ENCODE measurements around the gene MBP.

MBP gene

DNA sequence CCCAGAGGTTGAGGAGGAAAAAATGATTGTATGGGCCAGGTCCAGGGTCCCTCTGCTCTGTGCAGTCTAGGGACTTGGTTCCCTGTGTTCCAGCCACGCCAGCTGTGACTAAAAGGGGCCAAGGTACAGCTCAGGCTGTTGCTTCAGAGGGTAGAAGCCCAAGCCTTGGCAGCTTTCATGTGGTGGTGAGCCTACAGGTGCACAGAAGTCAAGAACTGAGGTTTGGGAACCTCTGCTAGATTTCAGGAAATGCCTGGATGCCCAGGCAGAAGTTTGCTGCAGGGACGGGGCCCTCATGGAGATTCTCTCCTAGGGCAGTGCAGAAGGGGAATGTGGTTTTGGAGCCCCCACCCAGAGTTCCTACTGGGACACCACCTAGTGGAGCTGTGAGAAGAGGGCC, 10.6 kb upstream of the MBP start:
- H3K27ac ChIP-seq (ENCODE audit: low read depth, low read length) = no peak overlapping the region
- H3K27me3 ChIP-seq (ENCODE audit: control insufficient read depth in 5 of 5, insufficient read depth in 4 of 5, low read length in 5 of 5) = peaks cover 0 to 3% (median 0%) of the 10 kb centered on the region in 5 donors
- no peaks in the 10 kb centered on the region for H3K36me3 ChIP-seq (ENCODE audit: control insufficient read depth in 5 of 5, insufficient read depth in 5 of 5, low read length in 5 of 5)
- peaks cover 0 to 7% (median 3%) of the 10 kb centered on the region in 5 donors for H3K9me3 ChIP-seq (ENCODE audit: control insufficient read depth in 5 of 5, low read length in 5 of 5)
- H3K4me1 ChIP-seq (ENCODE audit: control insufficient read depth in 5 of 5, insufficient read depth in 5 of 5, low read length in 5 of 5) = peaks cover 0 to 12% (median 6%) of the 10 kb centered on the region in 5 donors
- no peak overlapping the region for H3K4me3 ChIP-seq (ENCODE audit: low read depth in 1 of 5, low read length in 5 of 5)
- no peak overlapping the region for H3K9ac ChIP-seq (ENCODE audit: low read length in 5 of 5)

DNA sequence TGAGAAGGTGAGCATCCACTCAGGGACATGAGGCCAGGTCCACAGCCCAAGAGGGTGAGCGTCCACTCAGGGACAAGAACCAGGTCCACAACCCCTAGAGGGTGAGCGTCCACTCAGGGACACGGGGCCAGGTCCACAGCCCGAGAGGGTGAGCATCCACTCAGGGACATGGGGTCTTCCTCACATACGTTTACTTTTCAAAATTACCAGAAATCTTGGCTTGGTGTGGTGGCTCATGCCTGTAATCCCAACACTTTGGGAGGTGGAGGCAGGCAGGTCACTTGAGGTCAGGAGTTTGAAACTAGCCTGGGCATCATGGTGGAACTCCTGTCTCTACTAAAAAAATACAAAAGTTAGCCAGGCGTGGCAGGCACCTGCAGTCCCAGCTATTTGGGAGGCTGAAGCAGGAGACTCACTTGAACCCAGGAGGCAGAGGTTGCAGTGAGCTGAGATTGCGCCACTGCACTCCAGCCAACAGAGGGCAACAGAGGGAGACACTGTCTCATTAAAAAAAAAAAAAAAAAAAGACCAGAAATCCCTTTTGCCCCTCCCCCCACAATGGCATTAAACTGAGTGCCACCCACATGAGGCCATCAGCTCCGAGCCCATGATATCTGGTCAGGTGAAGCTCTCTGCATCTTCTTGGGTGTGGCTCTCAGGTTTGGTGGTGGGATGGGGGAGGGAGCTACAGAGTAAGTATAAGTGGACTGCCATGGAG, 9.0 kb upstream of the MBP start:
- no peak overlapping the region for H3K27ac ChIP-seq (ENCODE audit: low read depth, low read length)
- H3K36me3 ChIP-seq (ENCODE audit: control insufficient read depth in 5 of 5, insufficient read depth in 5 of 5, low read length in 5 of 5) = no peaks in the 10 kb centered on the region
- H3K4me3 ChIP-seq (ENCODE audit: low read depth in 1 of 5, low read length in 5 of 5) = no peak overlapping the region
- peaks cover 0 to 1% (median 0%) of the 10 kb centered on the region in 5 donors for H3K27me3 ChIP-seq (ENCODE audit: control insufficient read depth in 5 of 5, insufficient read depth in 4 of 5, low read length in 5 of 5)
- H3K9ac ChIP-seq (ENCODE audit: low read length in 5 of 5) = no peak overlapping the region
- H3K4me1 ChIP-seq (ENCODE audit: control insufficient read depth in 5 of 5, insufficient read depth in 5 of 5, low read length in 5 of 5) = peaks cover 0 to 8% (median 3%) of the 10 kb centered on the region in 5 donors
- peaks cover 0 to 7% (median 3%) of the 10 kb centered on the region in 5 donors for H3K9me3 ChIP-seq (ENCODE audit: control insufficient read depth in 5 of 5, low read length in 5 of 5)

DNA sequence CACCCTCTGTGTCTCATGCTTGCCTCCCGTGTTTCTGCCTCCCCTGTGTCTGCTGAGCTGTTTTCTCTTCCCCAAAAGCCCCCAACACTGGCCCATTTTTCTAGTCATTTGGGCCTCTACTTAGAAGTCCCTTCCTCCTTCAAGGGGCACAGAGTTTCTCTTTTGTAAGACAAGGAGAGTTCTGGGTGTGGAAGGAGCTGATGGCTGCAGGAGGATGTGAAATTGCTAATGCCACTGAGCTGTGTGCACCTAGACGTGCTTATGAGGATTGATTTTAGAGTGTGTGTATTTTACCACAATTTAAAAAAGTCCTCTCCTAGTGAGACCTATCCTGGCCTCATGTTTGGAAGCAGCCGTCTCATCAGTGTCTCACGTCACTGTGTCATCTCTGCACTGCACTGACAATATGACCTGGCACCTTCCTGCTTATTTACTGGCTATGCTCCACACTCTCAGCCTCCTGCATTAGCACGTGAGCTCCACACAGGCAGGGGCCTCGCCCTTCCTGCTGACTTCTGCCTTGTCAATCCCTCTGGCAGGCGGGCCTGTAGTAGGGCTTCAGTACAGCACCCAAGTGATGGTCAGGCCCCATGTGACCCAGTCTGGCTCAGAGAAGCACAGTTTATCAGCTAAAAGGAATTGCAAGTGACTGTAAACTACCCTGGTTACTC, 8.0 kb upstream of the MBP start:
- no peaks in the 10 kb centered on the region for H3K27me3 ChIP-seq (ENCODE audit: control insufficient read depth in 5 of 5, insufficient read depth in 4 of 5, low read length in 5 of 5)
- no peak overlapping the region for H3K27ac ChIP-seq (ENCODE audit: low read depth, low read length)
- no peak overlapping the region for H3K9ac ChIP-seq (ENCODE audit: low read length in 5 of 5)
- H3K36me3 ChIP-seq (ENCODE audit: control insufficient read depth in 5 of 5, insufficient read depth in 5 of 5, low read length in 5 of 5) = no peaks in the 10 kb centered on the region
- no peak overlapping the region for H3K4me3 ChIP-seq (ENCODE audit: low read depth in 1 of 5, low read length in 5 of 5)
- H3K4me1 ChIP-seq (ENCODE audit: control insufficient read depth in 5 of 5, insufficient read depth in 5 of 5, low read length in 5 of 5) = peaks cover 0 to 8% (median 3%) of the 10 kb centered on the region in 5 donors
- H3K9me3 ChIP-seq (ENCODE audit: control insufficient read depth in 5 of 5, low read length in 5 of 5) = peaks cover 0 to 7% (median 3%) of the 10 kb centered on the region in 5 donors

DNA sequence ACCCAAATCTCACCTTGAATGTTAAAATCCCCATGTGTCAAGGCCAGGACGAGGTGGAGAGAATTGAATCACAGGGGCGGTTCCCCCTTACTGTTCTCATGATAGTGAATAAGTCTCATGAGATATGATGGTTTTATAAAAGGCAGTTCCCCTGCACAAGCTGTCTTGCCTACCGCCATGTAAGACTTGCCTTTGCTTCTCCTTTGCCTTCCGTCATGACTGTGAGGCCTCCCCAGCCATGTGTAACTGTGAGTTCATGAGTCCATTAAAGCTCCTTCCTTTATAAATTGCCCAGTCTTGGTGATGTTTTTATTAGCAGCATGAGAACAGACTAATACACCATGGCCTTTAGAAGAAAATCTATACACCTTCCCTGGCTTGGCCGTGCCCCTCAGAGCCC, 7.4 kb upstream of the MBP start:
- Histone ChIP-seq H3K27me3 (ENCODE audit: control insufficient read depth in 5 of 5, insufficient read depth in 4 of 5, low read length in 5 of 5) (no peaks in the 10 kb centered on the region), H3K4me1 (ENCODE audit: control insufficient read depth in 5 of 5, insufficient read depth in 5 of 5, low read length in 5 of 5) (peaks cover 0 to 8% (median 3%) of the 10 kb centered on the region in 5 donors), H3K9ac (ENCODE audit: low read length in 5 of 5) (no peak overlapping the region), H3K9me3 (ENCODE audit: control insufficient read depth in 5 of 5, low read length in 5 of 5) (peaks cover 0 to 7% (median 3%) of the 10 kb centered on the region in 5 donors), H3K4me3 (ENCODE audit: low read depth in 1 of 5, low read length in 5 of 5) (no peak overlapping the region), H3K36me3 (ENCODE audit: control insufficient read depth in 5 of 5, insufficient read depth in 5 of 5, low read length in 5 of 5) (no peaks in the 10 kb centered on the region), H3K27ac (ENCODE audit: low read depth, low read length) (no peak overlapping the region)

DNA sequence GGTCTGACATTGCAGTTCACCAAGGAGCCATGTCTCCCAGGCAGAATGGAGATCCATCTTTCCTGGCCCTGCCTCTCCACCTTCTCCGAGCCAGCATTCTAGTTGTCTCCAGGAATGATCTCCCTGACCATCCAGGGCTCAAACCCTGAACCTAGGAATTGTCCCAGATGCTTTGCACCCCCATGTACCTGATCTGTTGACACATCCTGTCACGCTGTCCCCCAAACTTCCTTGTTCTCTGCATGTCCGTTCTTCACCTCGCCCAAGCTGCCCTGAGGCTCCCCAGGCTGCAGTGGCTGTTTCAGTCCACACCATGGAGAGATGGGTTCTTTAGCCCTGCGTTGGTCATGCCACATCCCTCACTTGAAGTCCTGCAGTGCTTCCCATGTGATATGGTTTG, 7.0 kb upstream of the MBP start:
- Histone ChIP-seq H3K9ac (ENCODE audit: low read length in 5 of 5) (no peak overlapping the region), H3K4me1 (ENCODE audit: control insufficient read depth in 5 of 5, insufficient read depth in 5 of 5, low read length in 5 of 5) (peaks cover 0 to 8% (median 3%) of the 10 kb centered on the region in 5 donors), H3K9me3 (ENCODE audit: control insufficient read depth in 5 of 5, low read length in 5 of 5) (peaks cover 0 to 7% (median 3%) of the 10 kb centered on the region in 5 donors), H3K36me3 (ENCODE audit: control insufficient read depth in 5 of 5, insufficient read depth in 5 of 5, low read length in 5 of 5) (no peaks in the 10 kb centered on the region), H3K27ac (ENCODE audit: low read depth, low read length) (no peak overlapping the region), H3K4me3 (ENCODE audit: low read depth in 1 of 5, low read length in 5 of 5) (no peak overlapping the region), H3K27me3 (ENCODE audit: control insufficient read depth in 5 of 5, insufficient read depth in 4 of 5, low read length in 5 of 5) (no peaks in the 10 kb centered on the region)

DNA sequence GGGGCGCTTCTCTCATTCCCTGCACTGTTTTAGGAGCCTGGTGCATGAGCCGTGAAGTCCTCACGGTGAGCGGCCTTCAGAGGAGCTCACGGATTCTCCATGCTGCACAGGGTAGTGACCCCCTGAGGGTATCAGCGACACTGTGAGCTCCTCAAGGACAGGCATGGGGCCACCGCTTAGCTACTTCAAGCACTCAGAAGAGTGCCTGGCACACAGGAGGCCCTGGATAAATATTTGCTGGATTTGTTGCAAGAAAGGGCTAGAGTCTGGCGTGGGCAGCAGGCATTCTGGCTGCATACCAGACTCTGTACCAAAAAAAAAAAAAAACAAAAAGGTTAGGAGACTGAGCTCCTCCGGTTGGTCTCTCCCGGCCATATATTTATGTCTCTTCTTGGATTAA, 5.7 kb upstream of the MBP start:
- H3K27me3 ChIP-seq (ENCODE audit: control insufficient read depth in 5 of 5, insufficient read depth in 4 of 5, low read length in 5 of 5) = no peaks in the 10 kb centered on the region
- no peak overlapping the region for H3K27ac ChIP-seq (ENCODE audit: low read depth, low read length)
- no peak overlapping the region for H3K4me3 ChIP-seq (ENCODE audit: low read depth in 1 of 5, low read length in 5 of 5)
- H3K9ac ChIP-seq (ENCODE audit: low read length in 5 of 5) = no peak overlapping the region
- peaks cover 0 to 3% (median 3%) of the 10 kb centered on the region in 5 donors for H3K9me3 ChIP-seq (ENCODE audit: control insufficient read depth in 5 of 5, low read length in 5 of 5)
- peaks cover 1 to 19% (median 13%) of the 10 kb centered on the region in 5 donors for H3K4me1 ChIP-seq (ENCODE audit: control insufficient read depth in 5 of 5, insufficient read depth in 5 of 5, low read length in 5 of 5)
- no peaks in the 10 kb centered on the region for H3K36me3 ChIP-seq (ENCODE audit: control insufficient read depth in 5 of 5, insufficient read depth in 5 of 5, low read length in 5 of 5)

DNA sequence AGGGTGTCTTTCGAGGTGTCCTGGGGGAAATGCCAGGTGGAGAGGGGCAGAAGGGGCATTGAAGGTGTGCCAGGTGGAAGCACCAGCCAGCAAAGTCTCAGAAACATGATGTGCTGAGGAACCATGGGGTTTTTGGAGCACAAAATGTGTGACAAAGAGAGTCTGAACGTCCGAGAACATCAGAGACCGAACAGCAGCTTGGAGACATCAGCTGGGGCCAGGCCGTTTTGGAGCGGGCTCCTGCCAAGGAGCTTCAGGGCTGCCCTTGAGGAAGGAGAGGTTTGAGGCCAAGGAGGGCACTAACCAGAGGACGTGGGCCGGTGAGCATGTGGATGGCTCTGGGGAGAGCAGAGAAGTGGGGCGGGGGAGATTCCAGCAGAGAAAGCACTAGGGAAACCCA, 5.3 kb upstream of the MBP start:
- Histone ChIP-seq H3K36me3 (ENCODE audit: control insufficient read depth in 5 of 5, insufficient read depth in 5 of 5, low read length in 5 of 5) (no peaks in the 10 kb centered on the region), H3K9ac (ENCODE audit: low read length in 5 of 5) (no peak overlapping the region), H3K4me1 (ENCODE audit: control insufficient read depth in 5 of 5, insufficient read depth in 5 of 5, low read length in 5 of 5) (peaks cover 1 to 23% (median 17%) of the 10 kb centered on the region in 5 donors), H3K27ac (ENCODE audit: low read depth, low read length) (no peak overlapping the region), H3K9me3 (ENCODE audit: control insufficient read depth in 5 of 5, low read length in 5 of 5) (no peaks in the 10 kb centered on the region), H3K4me3 (ENCODE audit: low read depth in 1 of 5, low read length in 5 of 5) (no peak overlapping the region), H3K27me3 (ENCODE audit: control insufficient read depth in 5 of 5, insufficient read depth in 4 of 5, low read length in 5 of 5) (peaks cover 0 to 3% (median 0%) of the 10 kb centered on the region in 5 donors)

DNA sequence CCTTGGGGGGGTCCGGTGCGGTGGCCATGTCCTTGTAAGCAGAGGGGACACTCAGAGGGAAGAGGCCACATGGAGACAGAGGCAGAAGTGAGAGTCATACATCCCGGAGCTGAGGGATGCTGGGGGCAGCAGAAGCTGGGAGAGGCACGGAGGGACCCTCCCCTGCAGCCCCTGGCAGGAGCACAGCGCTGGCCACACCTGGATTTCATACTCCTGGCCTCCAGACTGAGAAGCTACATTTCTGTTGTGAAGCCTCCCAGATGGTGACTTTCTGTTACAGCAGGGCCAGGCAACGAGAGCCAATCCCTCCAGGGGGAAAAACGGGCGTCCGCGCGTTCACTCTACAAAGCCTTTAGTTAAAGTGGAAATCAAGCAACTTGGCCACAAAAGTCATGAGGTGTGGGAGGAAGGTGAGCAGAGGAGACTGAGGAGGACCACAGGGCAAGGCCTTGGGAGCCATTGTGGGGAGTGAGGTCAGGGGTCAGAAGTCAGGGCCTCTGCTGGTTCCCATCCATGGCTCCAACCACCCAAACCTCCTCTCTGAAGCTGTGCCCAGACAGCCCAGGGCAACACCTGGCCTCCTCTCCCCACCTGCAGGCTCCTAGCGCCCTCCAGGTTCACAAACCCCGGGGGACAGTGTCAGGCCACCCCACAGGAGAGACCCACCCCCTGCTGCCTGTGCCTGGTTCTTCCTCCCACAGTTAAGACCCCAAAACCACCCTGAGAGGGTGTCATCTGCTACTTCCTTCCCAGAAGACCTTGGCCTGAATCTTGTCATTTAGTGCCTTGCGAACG, 4.5 kb upstream of the MBP start:
- Histone ChIP-seq H3K27ac (ENCODE audit: low read depth, low read length) (no peak overlapping the region), H3K27me3 (ENCODE audit: control insufficient read depth in 5 of 5, insufficient read depth in 4 of 5, low read length in 5 of 5) (peaks cover 0 to 3% (median 0%) of the 10 kb centered on the region in 5 donors), H3K4me1 (ENCODE audit: control insufficient read depth in 5 of 5, insufficient read depth in 5 of 5, low read length in 5 of 5) (peaks cover 1 to 31% (median 23%) of the 10 kb centered on the region in 5 donors), H3K9me3 (ENCODE audit: control insufficient read depth in 5 of 5, low read length in 5 of 5) (no peaks in the 10 kb centered on the region), H3K4me3 (ENCODE audit: low read depth in 1 of 5, low read length in 5 of 5) (no peak overlapping the region), H3K9ac (ENCODE audit: low read length in 5 of 5) (no peak overlapping the region), H3K36me3 (ENCODE audit: control insufficient read depth in 5 of 5, insufficient read depth in 5 of 5, low read length in 5 of 5) (no peaks in the 10 kb centered on the region)

DNA sequence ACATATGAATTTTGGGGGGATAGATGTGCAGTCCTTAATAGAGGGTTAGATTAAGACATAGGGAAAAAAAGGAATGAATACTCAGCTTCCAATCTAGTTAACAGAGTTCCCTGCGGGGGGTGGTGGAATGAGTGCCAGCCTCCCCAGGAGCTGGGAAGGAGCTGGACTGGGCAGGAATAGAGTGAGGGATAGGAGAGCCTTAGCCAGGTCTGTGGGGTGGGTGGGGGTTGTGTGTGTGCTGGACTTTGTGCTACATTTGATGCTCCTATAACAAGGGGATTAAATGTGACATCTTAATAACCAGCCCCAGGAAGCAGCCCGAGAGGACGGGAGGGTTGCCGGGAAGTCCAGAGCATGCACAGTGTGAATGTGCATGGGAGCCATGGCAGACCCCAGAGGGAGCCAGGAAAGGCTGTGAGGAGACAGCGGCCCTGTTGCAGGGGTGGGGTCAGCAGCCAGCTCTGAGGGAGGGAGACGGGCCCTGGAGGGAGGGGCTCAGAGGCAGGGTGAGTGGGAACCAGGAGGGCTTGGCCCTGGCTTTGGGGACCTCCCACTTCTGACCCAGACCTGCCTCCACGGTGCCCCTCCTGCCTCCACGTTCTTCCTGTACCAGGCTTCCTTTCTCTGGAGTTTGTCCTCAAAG, 3.6 kb upstream of the MBP start:
- Histone ChIP-seq H3K9me3 (ENCODE audit: control insufficient read depth in 5 of 5, low read length in 5 of 5) (no peaks in the 10 kb centered on the region), H3K27me3 (ENCODE audit: control insufficient read depth in 5 of 5, insufficient read depth in 4 of 5, low read length in 5 of 5) (peaks cover 0 to 7% (median 0%) of the 10 kb centered on the region in 5 donors), H3K36me3 (ENCODE audit: control insufficient read depth in 5 of 5, insufficient read depth in 5 of 5, low read length in 5 of 5) (no peaks in the 10 kb centered on the region), H3K27ac (ENCODE audit: low read depth, low read length) (no peak overlapping the region), H3K9ac (ENCODE audit: low read length in 5 of 5) (no peak overlapping the region), H3K4me3 (ENCODE audit: low read depth in 1 of 5, low read length in 5 of 5) (no peak overlapping the region), H3K4me1 (ENCODE audit: control insufficient read depth in 5 of 5, insufficient read depth in 5 of 5, low read length in 5 of 5) (peaks cover 1 to 40% (median 28%) of the 10 kb centered on the region in 5 donors)

Data from subcutaneous abdominal adipose tissue (tissue), 5 donors.